Measurements from ENCODE around the gene ZMIZ1.

The ZMIZ1 gene

GRCh38 chr10:79306644-79307220, 238.0 kb downstream of the ZMIZ1 start:
- Histone ChIP-seq H3K4me3 (ENCODE audit: low read depth in 1 of 2, low read length in 1 of 2) (no peak overlapping the region), H3K36me3 (peaks cover 95% of the 10 kb centered on the region)
- no peak for TF ChIP-seq CTCF (IDR thresholded peaks at IDR 0.05)

DNA sequence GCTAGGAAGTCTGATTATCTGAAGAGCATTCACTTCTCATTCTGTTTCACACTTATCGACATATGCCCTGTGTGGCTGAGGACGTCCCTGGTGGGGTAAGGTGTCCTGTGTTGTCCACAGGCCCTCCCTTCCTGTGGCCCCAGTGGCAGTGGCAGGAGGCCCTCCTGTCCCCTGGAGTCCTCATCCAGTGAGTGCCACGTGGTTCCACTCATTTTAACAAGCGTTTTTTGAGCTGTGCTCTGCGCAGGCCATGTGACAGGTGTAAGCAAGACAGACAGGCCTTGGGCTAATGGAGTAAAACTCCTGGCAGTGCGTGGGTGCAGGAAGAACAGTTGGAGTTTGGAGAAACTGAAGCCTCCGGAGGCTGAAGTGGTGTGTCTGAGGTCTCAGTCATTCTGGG, 239.2 kb downstream of the ZMIZ1 start:
- Histone ChIP-seq H3K27me3 (no peaks in the 10 kb centered on the region), H3K9me3 (no peaks in the 10 kb centered on the region), H3K4me3 (ENCODE audit: low read depth in 1 of 2, low read length in 1 of 2) (no peak overlapping the region), H3K4me1 (ENCODE audit: control insufficient read depth in 1 of 2, insufficient read depth in 1 of 2, low read depth in 1 of 2, low read length in 1 of 2) (peaks cover 11 to 13% of the 10 kb centered on the region in 2 experiments), H3K36me3 (peaks cover 99% of the 10 kb centered on the region), H3K27ac (peak overlapping the region; percentile 69)
- TF ChIP-seq CTCF (IDR thresholded peaks at IDR 0.05): no peak

More at GRCh38 chr10:79306644-79307220, 238.0 kb downstream of the ZMIZ1 start:
- H3K27ac ChIP-seq: peak overlapping the region; percentile 25
- H3K9me3 ChIP-seq: no peaks in the 10 kb centered on the region
- peaks cover 11 to 13% of the 10 kb centered on the region in 2 experiments for H3K4me1 ChIP-seq (ENCODE audit: control insufficient read depth in 1 of 2, insufficient read depth in 1 of 2, low read depth in 1 of 2, low read length in 1 of 2)
- no peaks in the 10 kb centered on the region for H3K27me3 ChIP-seq

- H3K36me3 ChIP-seq: peaks cover 100% of the 10 kb centered on the region
- H3K27ac ChIP-seq: peak overlapping the region; percentile 69
- no peak overlapping the region for H3K4me3 ChIP-seq (ENCODE audit: low read depth in 1 of 2, low read length in 1 of 2)
- TF ChIP-seq CTCF (IDR thresholded peaks at IDR 0.05): no peak
- H3K9me3 ChIP-seq: no peaks in the 10 kb centered on the region
- no peaks in the 10 kb centered on the region for H3K27me3 ChIP-seq
- H3K4me1 ChIP-seq (ENCODE audit: control insufficient read depth in 1 of 2, insufficient read depth in 1 of 2, low read depth in 1 of 2, low read length in 1 of 2): peaks cover 11 to 13% of the 10 kb centered on the region in 2 experiments
Measured at GRCh38 chr10:79308969-79309665, 240.4 kb downstream of the ZMIZ1 start.

DNA sequence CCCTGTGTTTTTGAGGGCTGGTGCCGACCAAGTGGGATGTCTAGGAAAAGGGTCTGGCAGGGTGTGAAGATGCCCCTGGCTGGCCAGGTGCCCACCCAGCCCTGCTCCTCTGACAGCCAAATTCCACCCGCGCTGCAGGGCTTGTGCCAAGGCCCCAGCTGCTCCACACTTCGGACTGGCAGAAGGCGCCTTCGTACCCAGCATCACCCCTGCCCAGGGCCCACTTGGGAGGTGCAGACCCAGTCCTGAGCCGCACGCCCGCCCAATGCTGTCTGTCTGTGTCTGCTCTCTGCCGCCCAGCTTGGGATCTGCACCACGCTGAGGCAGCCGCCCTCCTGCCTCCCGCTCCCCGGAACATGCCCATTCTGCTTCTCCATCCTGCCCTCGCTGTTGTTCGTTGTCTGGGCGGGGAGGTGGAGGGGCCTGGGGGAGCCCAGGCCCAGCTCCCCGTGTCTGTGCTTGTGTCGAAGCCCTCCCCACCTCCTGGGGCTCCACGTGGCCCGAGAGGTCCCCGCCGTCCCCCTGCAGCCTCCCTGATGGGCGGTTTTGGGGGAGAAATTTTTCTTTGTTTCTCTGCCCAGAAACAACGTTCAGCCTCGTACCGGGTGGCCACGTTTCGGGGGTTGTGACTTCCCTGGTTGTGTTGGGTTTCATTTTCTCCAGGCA, 241.6 kb downstream of the ZMIZ1 start:
- no peak overlapping the region for H3K4me3 ChIP-seq (ENCODE audit: low read depth in 1 of 2, low read length in 1 of 2)
- TF ChIP-seq CTCF (IDR thresholded peaks at IDR 0.05): no peak
- H3K27me3 ChIP-seq: no peaks in the 10 kb centered on the region
- H3K36me3 ChIP-seq: peaks cover 94% of the 10 kb centered on the region
- H3K27ac ChIP-seq: peak overlapping the region; percentile 69
- no peaks in the 10 kb centered on the region for H3K9me3 ChIP-seq
- H3K4me1 ChIP-seq (ENCODE audit: control insufficient read depth in 1 of 2, insufficient read depth in 1 of 2, low read depth in 1 of 2, low read length in 1 of 2): peaks cover 11 to 13% of the 10 kb centered on the region in 2 experiments

- H3K27ac ChIP-seq: no peak overlapping the region
- no peak for TF ChIP-seq CTCF (IDR thresholded peaks at IDR 0.05)
- H3K27me3 ChIP-seq: no peaks in the 10 kb centered on the region
- H3K4me3 ChIP-seq (ENCODE audit: low read depth in 1 of 2, low read length in 1 of 2): no peak overlapping the region
- no peaks in the 10 kb centered on the region for H3K9me3 ChIP-seq
- peaks cover 11 to 13% of the 10 kb centered on the region in 2 experiments for H3K4me1 ChIP-seq (ENCODE audit: control insufficient read depth in 1 of 2, insufficient read depth in 1 of 2, low read depth in 1 of 2, low read length in 1 of 2)
- peaks cover 90% of the 10 kb centered on the region for H3K36me3 ChIP-seq
Measured at GRCh38 chr10:79310911-79311573, 242.3 kb downstream of the ZMIZ1 start.

Data from neutrophil (primary cell).